HG02981 (cell line): ENCODE data around the gene NDUFAF5.

Experiments used
- ATAC-seq: cut with Tn5 transposase; IDR thresholded peaks from one replicate; pipeline ENCODE4 v1.9.1; 2021; ENCODE audit warnings: mild to moderate bottlenecking, moderate library complexity; ENCODE audit not compliant: unreplicated experiment

NDUFAF5 gene

DNA sequence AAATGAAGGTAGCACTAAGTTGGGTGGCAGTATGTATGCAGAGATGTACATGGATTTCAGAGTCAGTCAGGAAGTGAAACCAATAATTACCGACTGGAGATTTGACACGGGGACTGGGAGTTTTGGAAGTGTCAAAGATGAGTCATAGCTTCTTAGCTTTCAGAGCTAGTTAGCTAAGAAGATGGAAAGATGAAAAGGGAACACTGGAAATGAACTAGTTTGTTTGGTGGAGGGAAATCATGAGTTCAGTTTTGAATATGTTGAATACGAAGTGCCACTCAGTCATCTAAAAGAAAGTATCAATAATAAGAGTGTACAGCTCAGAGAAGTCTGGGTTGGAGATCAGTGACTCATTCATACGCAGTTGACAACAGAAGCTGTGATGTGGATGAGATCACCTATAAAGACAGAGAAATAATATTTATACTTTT is 7.6 kb upstream of the NDUFAF5 start:
- no peak for ATAC-seq

DNA sequence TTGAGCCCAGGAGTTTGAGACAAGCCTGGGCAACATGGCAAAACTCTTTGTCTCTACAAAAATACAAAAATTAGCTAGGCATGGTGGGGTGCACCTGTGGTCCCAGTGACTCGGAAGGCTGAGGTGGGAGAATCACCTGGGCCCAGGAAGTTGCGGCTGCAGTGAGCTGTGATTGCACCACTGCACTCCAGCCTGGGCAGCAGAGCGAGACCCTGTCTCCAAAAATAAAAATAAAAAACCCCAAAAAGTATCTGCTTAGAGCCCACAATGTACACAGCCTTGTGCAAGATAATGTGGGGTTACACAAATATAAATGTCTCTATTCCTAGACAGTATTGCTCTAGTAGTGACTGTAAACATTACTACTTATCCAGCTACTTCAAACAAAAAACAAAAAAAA is 6.0 kb upstream of the NDUFAF5 start:
- no peak for ATAC-seq

DNA sequence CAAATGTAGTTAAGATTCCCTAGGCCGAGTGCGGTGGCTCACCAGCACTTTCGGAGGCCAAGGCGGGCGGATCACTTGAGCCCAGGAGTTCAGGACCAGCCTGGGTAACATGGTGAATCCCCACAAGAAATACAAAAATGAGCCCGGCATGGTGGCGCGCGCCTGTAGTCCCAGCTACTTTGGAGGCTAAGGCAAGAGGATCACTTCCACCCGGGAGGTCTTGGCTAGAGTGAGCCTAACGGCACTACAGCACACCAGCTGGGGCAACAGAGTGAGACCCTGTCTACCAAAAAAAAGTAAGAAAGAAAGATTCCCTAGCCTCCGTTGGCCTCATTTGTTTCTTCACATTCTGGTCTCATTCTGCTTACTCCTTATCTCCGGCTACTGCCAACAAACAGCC is 1.3 kb upstream of the NDUFAF5 start:
- no peak for ATAC-seq

DNA sequence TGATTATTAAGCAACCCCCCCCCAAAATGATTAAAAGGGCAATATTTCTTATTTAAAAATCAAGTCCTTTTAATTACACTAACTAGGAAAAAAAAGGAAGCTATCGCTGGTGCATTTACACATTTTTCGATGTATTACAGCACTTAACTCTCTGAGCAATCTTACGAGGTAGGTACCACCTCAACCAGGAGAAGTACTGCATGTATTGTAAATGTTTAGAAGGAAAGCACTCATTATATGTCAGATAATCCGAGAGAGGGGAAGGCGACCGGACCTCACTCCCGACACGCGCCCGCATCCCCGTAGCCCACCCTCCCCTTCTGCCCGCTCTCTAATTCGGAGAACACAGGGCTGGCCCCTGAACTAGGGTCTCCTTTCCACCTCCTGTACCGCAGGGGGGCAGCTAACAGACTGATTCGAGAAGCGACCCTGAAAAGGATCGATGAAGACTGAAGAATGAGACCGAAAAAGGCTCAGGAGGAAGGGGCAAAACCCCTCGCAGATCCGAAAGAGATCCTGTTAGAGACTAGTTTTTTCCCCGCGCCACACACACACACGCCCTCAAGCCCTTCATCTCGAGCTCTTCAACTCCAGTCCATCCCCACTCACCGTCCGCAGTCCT is 446 bp upstream of the NDUFAF5 start:
- ATAC-seq, result peak; percentile 11

DNA sequence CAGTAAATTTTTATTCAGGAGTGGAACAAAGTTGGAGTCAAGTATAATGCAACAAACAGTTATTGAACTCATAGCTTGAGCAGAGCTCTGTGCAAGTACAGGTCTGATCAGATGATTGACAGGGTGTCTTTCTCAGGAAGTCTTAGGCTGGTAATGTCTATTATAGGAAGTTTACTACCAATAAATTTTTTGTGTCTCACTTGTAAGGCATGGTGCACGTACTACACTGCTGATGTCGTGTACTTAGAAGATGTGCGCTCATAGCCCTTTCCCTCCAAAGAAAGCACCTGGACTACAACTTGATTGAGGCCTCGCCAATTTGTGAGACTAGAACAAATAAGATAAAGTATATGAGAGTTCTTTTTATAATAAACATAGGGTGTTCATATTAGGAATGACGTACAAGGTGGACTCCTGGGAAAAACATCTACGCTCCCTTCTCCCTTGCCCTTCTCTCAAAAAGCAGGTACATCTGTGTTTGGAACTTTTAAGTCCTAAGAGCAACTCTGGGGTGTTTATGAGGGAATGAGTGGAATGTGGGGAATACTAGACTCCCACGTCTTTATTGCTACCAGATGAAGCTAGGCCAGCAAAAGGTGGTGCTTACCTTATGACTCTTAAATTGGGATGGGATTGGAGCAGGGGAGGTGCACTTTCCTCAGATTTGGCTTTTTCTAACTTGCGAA is 1.5 kb downstream of the NDUFAF5 start:
- ATAC-seq, result no peak

DNA sequence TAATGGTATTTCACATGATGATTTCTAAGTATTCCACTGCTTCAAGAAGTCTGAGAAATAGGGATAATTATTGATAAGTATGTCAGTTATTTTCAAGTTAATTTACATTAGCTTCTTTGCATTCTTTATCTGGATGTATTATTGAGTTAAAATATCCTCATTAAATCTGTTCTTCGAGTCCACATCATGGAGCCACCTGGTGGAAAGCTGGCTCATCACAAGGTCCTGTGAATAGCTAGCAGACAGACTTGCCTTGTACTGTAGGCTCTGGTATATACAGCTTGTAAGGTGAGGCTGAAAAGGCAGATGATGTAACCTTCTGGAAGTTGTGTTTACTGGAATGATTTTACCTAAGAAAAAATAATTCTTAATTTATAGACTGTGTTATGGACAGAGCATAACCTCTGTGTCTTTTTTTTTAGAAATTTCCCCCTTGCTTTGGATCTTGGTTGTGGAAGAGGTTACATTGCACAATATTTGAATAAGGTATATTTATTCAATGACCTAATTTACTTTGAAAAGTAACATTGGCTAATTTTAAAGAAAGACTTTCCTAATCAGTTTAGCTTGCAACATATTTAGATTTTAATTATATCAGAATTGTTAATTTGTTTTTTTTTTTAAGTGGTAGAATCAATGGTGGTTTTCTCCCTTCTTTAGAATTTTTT is 3.5 kb downstream of the NDUFAF5 start:
- peak; percentile 30 for ATAC-seq

DNA sequence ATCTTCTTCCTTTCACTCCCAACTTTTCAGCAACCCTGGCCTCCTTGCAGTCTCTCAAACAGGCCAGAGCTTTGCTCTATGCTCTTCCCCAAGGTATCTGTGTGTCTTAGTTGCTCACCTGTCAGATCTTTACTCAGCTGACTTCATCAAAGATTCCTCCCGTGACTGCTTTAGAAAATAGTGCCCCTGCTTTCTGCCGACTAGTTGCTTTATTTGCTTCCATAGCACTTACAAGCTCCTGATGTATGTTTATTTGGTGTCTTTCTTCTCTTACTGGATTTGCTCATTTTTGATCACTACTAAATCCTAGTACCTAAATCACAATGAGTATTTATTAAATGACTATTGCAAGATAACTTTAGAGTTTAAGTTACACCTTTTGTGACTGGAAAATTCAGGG is 5.9 kb downstream of the NDUFAF5 start:
- no peak for ATAC-seq

DNA sequence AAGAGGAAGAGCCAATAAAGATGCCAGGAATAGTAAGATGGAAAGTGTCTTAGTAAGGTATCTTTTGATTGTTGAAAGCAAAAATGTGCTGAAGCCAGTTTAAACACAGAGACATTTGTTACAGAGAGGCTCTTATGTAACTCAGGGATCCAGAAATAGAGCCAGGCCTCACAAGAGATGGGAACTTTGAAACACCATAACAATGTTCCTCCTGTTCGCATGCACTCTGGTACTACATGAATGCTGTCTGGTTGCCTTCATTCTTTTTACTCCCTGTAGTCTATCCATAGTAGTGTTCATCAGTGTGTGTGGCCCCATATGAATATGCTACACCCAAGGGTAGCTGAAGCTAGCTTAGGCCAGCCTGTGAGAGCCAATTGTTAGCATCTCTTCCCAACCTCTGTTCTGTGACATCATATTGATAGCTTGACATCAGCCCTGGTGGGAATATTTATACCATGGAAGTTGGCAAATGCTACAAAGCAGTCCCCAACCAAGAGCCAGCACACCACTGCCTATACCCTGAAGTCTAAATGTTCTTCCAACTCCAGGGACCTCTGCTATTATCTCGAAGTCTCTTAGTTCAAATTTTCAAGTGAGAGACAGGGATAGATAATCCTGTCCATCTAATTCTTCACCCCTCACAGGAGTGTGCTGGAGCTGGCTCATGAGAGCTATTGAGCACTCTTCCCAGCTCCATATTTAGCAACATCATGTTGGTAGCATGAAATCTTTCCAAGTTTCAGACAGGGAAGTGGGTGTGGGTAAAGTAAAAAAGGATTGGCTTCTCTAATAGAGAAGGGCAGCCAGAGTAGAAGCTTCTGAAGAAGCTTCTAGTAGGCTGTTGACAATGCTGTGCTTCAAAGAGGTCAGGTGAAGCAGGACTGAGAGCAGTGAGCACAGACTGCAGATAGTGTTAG is 7.0 kb downstream of the NDUFAF5 start:
- ATAC-seq, result no peak

DNA sequence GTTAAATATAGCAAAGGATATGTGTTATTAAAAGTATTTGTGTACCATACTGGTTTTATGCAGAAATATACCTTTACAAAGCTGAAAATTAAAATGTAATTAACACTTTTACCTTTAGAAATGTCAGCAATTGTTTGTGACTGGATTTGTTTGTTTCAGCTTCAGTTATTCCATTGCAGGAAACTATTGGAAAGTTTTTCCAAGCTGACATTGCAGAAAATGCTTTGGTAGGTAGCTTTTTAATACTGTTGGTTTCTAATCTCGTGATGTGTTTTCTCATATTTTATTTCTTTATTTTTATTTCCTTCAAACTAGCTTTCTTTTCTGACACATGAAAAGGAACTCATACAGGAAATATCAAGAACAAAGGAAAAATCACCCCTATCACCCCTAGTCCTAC is 8.2 kb downstream of the NDUFAF5 start:
- ATAC-seq, result no peak

DNA sequence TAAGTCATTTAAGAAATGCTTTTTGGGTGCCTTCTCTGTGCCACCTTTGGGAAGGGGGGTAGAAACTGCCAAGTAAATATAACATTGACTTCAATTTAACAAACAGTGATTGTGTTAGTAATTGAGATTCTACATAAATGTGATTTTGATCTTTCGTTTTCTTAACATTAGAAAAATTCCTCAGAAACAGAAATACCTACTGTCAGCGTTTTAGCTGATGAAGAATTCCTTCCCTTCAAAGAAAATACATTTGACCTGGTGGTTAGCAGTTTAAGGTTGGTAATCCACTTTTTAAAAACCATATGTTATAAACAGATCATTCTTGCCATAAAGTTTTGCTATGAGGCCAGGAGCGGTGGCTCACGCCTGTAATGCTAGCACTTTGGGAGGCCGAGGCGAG is 9.8 kb downstream of the NDUFAF5 start:
- ATAC-seq, result no peak

DNA sequence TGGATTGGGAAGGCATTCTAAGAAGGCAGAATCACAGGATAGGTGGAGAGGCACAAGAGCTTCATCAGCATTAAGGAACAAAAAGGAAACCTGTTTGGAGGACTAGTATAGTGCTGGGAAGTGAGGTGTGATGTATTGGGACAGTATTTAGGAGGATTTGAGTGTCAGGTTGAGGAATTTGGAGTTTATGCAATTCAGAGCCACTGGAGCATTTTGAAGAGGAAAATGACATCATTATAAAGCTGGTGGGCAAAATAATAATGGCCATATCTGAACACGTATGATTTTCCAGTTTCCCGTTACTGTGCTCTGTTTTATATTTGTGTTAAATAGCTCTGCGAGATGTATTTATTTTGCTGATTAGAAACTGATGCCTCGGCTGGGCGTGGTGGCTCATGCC is 14.2 kb downstream of the NDUFAF5 start:
- ATAC-seq, result no peak

DNA sequence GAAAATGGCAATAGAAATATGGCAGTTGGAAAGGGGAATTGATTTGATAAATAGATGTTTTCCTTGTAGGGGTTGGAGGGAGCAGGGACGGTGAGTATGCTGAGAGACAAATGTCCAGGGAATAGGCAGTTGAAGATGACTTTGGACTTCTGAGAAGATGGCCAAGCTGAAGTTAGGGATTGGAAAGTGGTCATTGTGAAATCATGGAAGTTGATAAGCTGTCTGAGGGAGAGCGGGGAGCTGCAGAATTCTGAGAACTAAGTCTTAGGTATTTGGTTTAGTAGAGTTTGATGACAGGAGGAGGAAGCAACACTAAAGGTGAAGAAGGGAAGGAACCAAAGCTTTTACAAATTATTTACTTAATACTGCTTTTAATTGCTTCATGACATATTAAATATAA is 15.1 kb downstream of the NDUFAF5 start:
- no peak for ATAC-seq

DNA sequence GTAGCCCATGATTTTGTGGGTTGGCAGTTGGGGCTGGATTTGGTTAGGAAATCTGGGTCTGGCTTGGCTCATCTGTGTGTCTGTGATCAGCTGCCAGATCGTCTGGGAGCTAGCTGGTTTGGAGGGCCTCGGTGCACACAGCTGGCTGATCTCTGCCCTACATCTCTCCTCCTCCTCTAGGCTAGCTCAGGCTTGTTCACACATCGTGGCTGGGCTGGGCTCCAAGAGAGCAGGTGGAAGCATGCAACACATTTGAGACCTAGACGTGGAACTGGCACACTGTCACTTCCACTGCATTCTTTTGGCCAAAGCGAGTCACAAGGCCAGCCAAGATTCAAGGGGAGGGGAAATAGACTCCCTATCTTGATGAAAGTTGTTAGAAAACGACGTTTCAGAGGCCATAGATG is 15.9 kb downstream of the NDUFAF5 start:
- no peak for ATAC-seq

DNA sequence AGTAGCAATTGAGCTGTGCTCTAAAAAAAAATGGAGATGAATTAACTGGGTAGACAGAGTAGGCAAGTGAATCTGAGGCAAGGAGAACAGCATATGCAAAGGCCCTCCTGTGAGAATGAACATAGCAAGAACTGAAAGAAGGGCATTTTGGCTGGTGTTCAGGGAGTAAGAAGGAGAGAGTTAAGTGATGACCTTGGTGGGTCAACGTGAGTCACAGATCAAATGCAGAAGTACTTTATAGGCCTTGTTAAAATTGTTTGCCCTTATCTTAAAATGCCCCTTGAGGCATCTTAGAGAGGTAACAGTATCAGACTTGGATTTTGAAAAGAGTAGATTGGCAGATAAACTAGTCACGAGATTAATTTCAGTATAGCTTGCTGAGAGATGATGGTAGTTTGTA is 24.5 kb downstream of the NDUFAF5 start:
- ATAC-seq, result no peak

DNA sequence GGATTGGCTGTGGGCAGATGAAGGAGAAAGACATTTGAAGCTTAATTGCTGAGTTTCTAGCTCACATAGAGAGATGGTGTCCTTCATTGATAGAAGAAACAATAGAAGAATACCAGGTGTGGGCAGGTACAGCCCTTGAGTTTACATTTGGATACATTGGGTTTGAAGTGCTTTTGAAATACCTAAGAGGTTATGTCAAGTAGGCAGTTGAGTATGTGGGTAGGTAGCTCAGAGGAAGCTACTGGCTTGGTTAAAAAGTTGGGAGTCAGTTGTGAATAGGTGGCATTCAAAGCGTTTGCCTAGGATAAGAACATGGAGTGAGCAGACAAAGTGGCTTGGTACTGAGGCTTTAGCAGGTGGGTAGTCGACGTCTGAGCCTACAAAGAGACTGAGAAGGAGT is 25.0 kb downstream of the NDUFAF5 start:
- no peak for ATAC-seq

DNA sequence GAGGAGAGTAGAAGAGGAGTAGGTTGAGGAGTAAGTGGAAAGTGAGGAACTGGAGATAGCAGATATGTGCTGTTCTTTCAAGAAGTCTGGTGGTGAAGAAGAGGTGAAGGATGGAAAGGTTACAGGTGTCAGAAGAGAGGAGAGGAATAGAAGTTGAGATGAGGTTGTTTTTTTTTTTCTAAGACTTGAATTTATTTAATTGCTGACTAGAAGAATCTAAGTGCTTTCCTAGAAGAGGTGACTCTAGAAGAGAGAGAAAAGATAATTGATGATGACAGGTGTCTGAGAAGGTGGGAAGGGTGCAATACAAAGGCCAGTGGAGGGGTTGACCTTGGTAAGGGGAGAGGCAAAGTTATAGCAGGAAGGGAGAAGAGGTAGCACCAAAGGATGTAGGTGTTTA is 25.6 kb downstream of the NDUFAF5 start:
- no peak for ATAC-seq

DNA sequence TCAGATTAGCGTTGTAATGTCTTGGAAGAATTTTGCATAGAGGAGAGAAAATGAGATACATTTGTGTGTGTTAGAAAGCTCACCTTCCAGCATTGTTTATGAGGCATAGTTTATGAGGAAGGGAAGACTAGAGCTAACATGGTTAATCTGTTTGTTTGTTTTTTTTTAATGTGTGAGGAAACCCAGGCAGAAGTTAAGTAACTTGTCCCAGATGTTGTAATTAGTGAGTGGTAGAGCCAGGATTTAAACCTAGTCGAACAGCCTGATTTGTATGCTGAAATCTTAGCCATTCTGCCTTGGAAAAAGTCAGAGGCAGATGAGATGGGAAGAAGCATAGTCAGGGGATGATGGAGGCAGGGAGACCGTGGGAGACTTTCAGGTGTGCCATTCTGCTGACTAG is 29.1 kb downstream of the NDUFAF5 start:
- ATAC-seq, result no peak

DNA sequence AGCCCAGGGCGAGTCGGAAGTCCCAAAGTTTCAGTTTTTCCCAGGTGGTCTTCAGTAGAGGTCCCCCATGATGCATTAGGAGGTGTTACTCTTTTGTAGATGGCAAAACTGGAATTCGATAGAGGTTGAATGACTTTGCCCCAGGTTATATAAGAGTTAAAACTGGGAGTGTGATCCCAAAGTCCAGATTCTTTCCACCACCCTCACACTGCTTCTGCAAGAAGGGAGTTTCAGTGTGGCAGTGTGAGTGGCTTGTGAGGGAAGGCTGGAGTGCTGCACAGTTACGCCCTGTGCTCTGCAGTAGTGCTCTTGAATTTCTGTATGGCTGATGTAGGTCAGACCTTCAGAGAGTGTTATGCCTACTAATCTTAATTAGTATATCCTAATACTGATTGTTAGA is 29.8 kb downstream of the NDUFAF5 start:
- no peak for ATAC-seq

DNA sequence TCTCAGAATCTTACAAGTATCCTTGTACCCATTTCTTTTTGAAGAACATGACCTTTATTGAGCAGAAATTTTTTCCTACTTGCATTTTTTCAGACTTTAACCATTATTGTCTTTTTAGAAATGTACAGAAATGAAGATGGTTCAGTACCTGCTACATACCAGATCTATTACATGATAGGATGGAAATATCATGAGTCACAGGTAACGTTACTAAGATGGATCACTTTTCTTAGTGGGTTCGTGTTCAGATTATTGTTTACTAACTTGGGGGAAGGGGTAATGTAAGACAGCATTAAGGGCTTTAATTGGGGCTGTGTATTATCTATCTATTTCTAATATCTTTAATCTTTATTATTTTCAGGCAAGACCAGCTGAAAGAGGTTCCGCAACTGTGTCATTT is 31.9 kb downstream of the NDUFAF5 start:
- no peak for ATAC-seq

DNA sequence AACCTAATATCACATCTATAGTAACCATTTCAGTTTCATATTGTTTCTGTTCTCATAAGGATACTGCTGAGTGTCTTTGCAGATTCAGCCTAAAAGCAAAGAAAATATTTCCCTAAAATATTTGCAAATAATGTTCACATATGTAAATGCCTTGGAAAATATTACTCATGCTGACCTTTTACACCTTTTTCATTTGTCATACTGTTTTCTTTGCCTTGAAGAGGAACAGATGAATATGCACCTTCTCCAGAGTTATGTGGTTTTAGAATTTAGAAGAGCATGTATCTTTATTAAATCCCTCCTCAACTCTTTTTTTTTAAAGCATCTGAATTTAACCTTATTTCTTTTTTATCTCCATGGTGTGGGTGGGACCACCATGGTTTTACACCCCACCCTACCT is 32.5 kb downstream of the NDUFAF5 start:
- ATAC-seq, result no peak

DNA sequence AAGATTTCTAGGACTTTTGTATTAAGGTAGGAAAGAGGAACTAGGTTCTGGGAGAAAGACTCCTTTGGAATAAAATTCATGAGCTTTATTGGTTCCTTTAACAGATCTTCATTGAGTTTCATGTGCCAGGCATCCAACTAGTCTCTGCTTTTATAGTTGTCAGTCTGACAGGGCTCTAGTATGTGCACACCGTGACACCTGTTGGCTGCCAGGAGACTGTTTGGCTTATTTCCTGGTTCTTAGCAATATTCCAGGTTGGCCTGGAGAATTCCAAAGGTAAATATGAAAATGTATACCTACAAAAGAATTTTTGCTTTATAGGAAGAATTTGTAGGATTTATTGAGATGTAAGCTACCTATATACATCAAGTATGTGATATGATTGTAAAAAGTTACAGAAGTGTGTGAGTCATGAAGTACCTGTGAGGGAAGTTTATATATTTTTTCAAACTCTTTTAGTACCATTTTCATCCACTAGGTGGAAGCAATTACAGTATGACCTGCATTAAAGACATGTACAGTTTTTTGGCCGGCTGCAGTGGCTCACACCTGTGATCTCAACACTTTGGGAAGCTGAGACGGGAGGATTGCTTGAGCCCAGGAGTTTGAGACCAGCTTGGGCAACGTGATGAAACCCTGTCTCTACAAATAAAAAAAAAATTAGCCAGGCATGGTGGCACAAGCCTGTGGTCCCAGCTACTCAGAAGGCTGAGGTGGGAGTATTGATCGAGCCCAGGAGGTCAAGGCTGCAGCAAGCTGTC is 35.2 kb downstream of the NDUFAF5 start:
- ATAC-seq, result peak; percentile 83
